ENCODE results near the gene ZSWIM6.

The ZSWIM6 gene

GRCh38 chr5:61301341-61302199 lies 30.5 kb upstream of the ZSWIM6 start:
- TF ChIP-seq CTCF (IDR thresholded peaks at IDR 0.05; ENCODE audit: insufficient read depth, low read length, poor library complexity, severe bottlenecking), result no peak
- no peak for DNase-seq (ENCODE audit: extremely low read depth, insufficient read length)
- no peaks in the 10 kb centered on the region; the same call in 1 of the 2 replicates for H3K27me3 ChIP-seq (replicated peaks; ENCODE audit: control insufficient read depth, insufficient read depth, low read length)
- H3K36me3 ChIP-seq (ENCODE audit: control insufficient read depth, insufficient read depth, low read length), result no peaks in the 10 kb centered on the region
- no peak overlapping the region for H3K4me3 ChIP-seq (replicated peaks; ENCODE audit: low read depth, low read length)

GRCh38 chr5:61302200-61302563 lies 29.9 kb upstream of the ZSWIM6 start:
- Histone ChIP-seq H3K36me3 (ENCODE audit: control insufficient read depth, insufficient read depth, low read length) (no peaks in the 10 kb centered on the region), H3K27me3 (replicated peaks; ENCODE audit: control insufficient read depth, insufficient read depth, low read length) (no peaks in the 10 kb centered on the region; the same call in 1 of the 2 replicates), H3K4me3 (replicated peaks; ENCODE audit: low read depth, low read length) (no peak overlapping the region)
- DNase-seq (ENCODE audit: extremely low read depth, insufficient read length), result no peak
- no peak for TF ChIP-seq CTCF (IDR thresholded peaks at IDR 0.05; ENCODE audit: insufficient read depth, low read length, poor library complexity, severe bottlenecking)

GRCh38 chr5:61303346-61303745 lies 28.7 kb upstream of the ZSWIM6 start:
- H3K4me3 ChIP-seq (replicated peaks; ENCODE audit: low read depth, low read length), result no peak overlapping the region
- no peaks in the 10 kb centered on the region for H3K36me3 ChIP-seq (ENCODE audit: control insufficient read depth, insufficient read depth, low read length)
- no peak for TF ChIP-seq CTCF (IDR thresholded peaks at IDR 0.05; ENCODE audit: insufficient read depth, low read length, poor library complexity, severe bottlenecking)
- DNase-seq (ENCODE audit: extremely low read depth, insufficient read length), result no peak
- H3K27me3 ChIP-seq (replicated peaks; ENCODE audit: control insufficient read depth, insufficient read depth, low read length), result no peaks in the 10 kb centered on the region; the same call in 1 of the 2 replicates

GRCh38 chr5:61304590-61305381 lies 27.3 kb upstream of the ZSWIM6 start:
- Histone ChIP-seq H3K4me3 (replicated peaks; ENCODE audit: low read depth, low read length) (no peak overlapping the region), H3K36me3 (ENCODE audit: control insufficient read depth, insufficient read depth, low read length) (no peaks in the 10 kb centered on the region), H3K27me3 (replicated peaks; ENCODE audit: control insufficient read depth, insufficient read depth, low read length) (no peaks in the 10 kb centered on the region; the same call in 1 of the 2 replicates)
- DNase-seq (ENCODE audit: extremely low read depth, insufficient read length), result no peak
- no peak for TF ChIP-seq CTCF (IDR thresholded peaks at IDR 0.05; ENCODE audit: insufficient read depth, low read length, poor library complexity, severe bottlenecking)

GRCh38 chr5:61306531-61307131 lies 25.4 kb upstream of the ZSWIM6 start:
- Histone ChIP-seq H3K27me3 (replicated peaks; ENCODE audit: control insufficient read depth, insufficient read depth, low read length) (no peaks in the 10 kb centered on the region; the same call in 1 of the 2 replicates), H3K36me3 (ENCODE audit: control insufficient read depth, insufficient read depth, low read length) (no peaks in the 10 kb centered on the region), H3K4me3 (replicated peaks; ENCODE audit: low read depth, low read length) (no peak overlapping the region; the same call in 1 of the 2 replicates)
- TF ChIP-seq CTCF (IDR thresholded peaks at IDR 0.05; ENCODE audit: insufficient read depth, low read length, poor library complexity, severe bottlenecking), result no peak
- no peak for DNase-seq (ENCODE audit: extremely low read depth, insufficient read length)
